ENCODE measurements around the gene AMBRA1. TPM values are rescaled to one million over a fixed set of nuclear protein-coding genes. Genes with fewer than 3 reads are reported as not detected.

Gene AMBRA1
- total RNA-seq, 1 experiment from 2014 or later = 15.8 TPM

DNA sequence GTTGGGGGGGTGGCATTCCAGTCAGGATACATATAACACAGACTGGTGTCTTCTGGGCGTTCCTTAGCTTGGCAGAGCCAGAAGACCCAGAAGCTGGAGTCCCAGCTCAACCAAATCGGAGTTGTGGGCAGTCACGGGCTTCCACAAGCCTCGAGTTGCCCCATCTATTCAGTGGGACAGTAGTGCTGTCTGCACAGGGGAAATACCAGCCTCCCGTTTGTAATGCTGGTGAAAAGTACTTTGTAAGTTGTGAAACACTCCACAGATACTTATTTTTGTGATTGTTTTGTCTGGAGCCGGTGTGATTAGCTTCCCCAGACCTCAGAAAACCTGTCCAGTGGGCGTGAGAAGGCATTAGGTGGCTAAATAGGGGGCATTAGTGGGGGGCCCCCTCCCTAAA lies 232.9 kb downstream of the AMBRA1 start:
- no TSS peak for BruUV-seq (replicated peaks)
- Histone ChIP-seq H3K4me1 (ENCODE audit: insufficient read depth, low read length) (peaks cover 26% of the 10 kb centered on the region), H4K20me1 (ENCODE audit: low read length) (no peaks in the 10 kb centered on the region), H3K79me2 (ENCODE audit: low read length) (peaks cover 40% of the 10 kb centered on the region), H3K27ac (ENCODE audit: low read length) (no peak overlapping the region), H3K4me3 (ENCODE audit: low read length) (no peak overlapping the region), H3K27me3 (ENCODE audit: low read length) (no peaks in the 10 kb centered on the region), H3K9ac (ENCODE audit: low read length) (no peak overlapping the region), H3K4me2 (ENCODE audit: low read length) (no peak overlapping the region), H2AFZ (ENCODE audit: low read length) (no peak overlapping the region), H3K36me3 (ENCODE audit: low read depth, low read length) (no peaks in the 10 kb centered on the region), H3K9me2 (replicated peaks; ENCODE audit: low read length) (no peaks in the 10 kb centered on the region), H3F3A (ENCODE audit: low read length, unreplicated experiment) (no peaks in the 10 kb centered on the region), H3K9me3 (ENCODE audit: low read length) (no peaks in the 10 kb centered on the region)
- intact Hi-C loops (cut with micrococcal nuclease) = no loop called here
- TF ChIP-seq, protein P1, sequence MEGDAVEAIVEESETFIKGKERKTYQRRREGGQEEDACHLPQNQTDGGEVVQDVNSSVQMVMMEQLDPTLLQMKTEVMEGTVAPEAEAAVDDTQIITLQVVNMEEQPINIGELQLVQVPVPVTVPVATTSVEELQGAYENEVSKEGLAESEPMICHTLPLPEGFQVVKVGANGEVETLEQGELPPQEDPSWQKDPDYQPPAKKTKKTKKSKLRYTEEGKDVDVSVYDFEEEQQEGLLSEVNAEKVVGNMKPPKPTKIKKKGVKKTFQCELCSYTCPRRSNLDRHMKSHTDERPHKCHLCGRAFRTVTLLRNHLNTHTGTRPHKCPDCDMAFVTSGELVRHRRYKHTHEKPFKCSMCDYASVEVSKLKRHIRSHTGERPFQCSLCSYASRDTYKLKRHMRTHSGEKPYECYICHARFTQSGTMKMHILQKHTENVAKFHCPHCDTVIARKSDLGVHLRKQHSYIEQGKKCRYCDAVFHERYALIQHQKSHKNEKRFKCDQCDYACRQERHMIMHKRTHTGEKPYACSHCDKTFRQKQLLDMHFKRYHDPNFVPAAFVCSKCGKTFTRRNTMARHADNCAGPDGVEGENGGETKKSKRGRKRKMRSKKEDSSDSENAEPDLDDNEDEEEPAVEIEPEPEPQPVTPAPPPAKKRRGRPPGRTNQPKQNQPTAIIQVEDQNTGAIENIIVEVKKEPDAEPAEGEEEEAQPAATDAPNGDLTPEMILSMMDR (conservative IDR thresholded peaks at IDR 0.05; ENCODE audit: low read depth, low read length) = no peak
- TF ChIP-seq EZH2 (IDR thresholded peaks at IDR 0.05; ENCODE audit: low read length, unreplicated experiment) (no peak), EZH2phosphoT487 (IDR thresholded peaks at IDR 0.05; ENCODE audit: borderline replicate concordance, low read length) (no peak)
- POLR2A ChIA-PET (ENCODE audit: unreplicated experiment) = no interaction called here
- CTCF ChIA-PET = interaction anchor here (0.6 kb wide), 1 partner anchor 45 kb away, joined by 3 read pairs; no protein-coding TSS in a partner anchor
- no peak for ATAC-seq
- DNase-seq = no peak

DNA sequence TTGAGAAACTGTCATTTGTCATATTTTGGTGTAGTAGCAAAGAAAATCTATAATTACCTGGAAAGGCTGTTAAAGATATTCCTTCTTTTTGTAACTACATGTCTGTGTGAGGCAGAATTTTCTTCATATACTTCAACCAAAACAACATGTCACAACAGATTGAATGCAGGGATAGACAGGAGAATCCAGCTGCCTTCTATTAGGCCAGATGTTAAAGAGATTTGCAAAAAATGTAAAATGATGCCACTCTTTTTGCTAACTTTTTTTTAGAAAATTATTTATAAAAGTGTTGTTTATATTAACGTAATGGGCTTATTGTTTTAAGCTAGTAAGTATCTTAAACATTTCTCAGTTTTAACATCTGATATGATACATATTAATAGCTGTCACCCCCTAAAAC lies 233.9 kb downstream of the AMBRA1 start:
- Histone ChIP-seq H3K9me3 (ENCODE audit: low read length) (no peaks in the 10 kb centered on the region), H3K4me3 (ENCODE audit: low read length) (no peak overlapping the region), H3K9me2 (replicated peaks; ENCODE audit: low read length) (no peaks in the 10 kb centered on the region), H3F3A (ENCODE audit: low read length, unreplicated experiment) (no peaks in the 10 kb centered on the region), H3K4me1 (ENCODE audit: insufficient read depth, low read length) (peaks cover 26% of the 10 kb centered on the region), H3K79me2 (ENCODE audit: low read length) (peaks cover 38% of the 10 kb centered on the region), H3K36me3 (ENCODE audit: low read depth, low read length) (no peaks in the 10 kb centered on the region), H3K4me2 (ENCODE audit: low read length) (no peak overlapping the region), H2AFZ (ENCODE audit: low read length) (no peak overlapping the region), H3K9ac (ENCODE audit: low read length) (no peak overlapping the region), H4K20me1 (ENCODE audit: low read length) (no peaks in the 10 kb centered on the region), H3K27me3 (ENCODE audit: low read length) (no peaks in the 10 kb centered on the region), H3K27ac (ENCODE audit: low read length) (no peak overlapping the region)
- DNase-seq = no peak
- BruUV-seq (replicated peaks) = no TSS peak
- no peak for ATAC-seq
- CTCF ChIA-PET = no interaction called here
- intact Hi-C loops (cut with micrococcal nuclease) = no loop called here
- TF ChIP-seq EZH2phosphoT487 (IDR thresholded peaks at IDR 0.05; ENCODE audit: borderline replicate concordance, low read length) = no peak
- TF ChIP-seq, protein P1 (conservative IDR thresholded peaks at IDR 0.05; ENCODE audit: low read depth, low read length) = no peak
- TF ChIP-seq EZH2 (IDR thresholded peaks at IDR 0.05; ENCODE audit: low read length, unreplicated experiment) = no peak
- POLR2A ChIA-PET (ENCODE audit: unreplicated experiment) = interaction anchor here (0.6 kb wide), 1 partner anchor 116 kb away, joined by 8 read pairs; no protein-coding TSS in a partner anchor

DNA sequence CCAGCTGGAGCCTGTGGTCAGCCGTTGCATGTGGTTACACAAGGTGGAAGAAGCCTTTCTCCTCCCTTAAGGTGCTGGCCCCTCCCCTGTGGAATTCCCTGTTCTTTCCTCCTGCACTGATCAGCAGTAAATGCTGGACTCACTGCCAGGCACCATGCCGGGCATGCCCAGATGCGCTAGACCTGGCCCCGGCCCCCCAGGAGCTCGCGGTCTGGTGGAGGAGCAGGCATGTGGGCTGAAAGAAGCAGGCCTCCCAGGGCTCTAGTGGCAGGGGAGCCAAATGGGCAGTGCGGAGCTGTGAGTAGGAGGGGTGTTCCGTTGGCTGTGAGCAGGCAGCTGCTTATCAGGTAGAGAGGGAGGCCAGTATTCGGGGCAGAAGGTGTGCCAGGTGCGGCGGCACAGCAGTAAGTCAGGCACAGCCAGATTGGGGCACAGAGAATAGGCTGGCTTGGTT lies 236.3 kb downstream of the AMBRA1 start:
- Histone ChIP-seq H3K4me2 (ENCODE audit: low read length) (no peak overlapping the region), H3K9me3 (ENCODE audit: low read length) (no peaks in the 10 kb centered on the region), H3K4me1 (ENCODE audit: insufficient read depth, low read length) (peaks cover 6% of the 10 kb centered on the region), H3K79me2 (ENCODE audit: low read length) (peaks cover 49% of the 10 kb centered on the region), H3K27ac (ENCODE audit: low read length) (no peak overlapping the region), H2AFZ (ENCODE audit: low read length) (no peak overlapping the region), H3F3A (ENCODE audit: low read length, unreplicated experiment) (no peaks in the 10 kb centered on the region), H3K36me3 (ENCODE audit: low read depth, low read length) (no peaks in the 10 kb centered on the region), H4K20me1 (ENCODE audit: low read length) (no peaks in the 10 kb centered on the region), H3K27me3 (ENCODE audit: low read length) (no peaks in the 10 kb centered on the region), H3K4me3 (ENCODE audit: low read length) (no peak overlapping the region), H3K9ac (ENCODE audit: low read length) (no peak overlapping the region), H3K9me2 (replicated peaks; ENCODE audit: low read length) (no peaks in the 10 kb centered on the region)
- ChIA-PET POLR2A (ENCODE audit: unreplicated experiment) (no interaction called here), CTCF (no interaction called here)
- no TSS peak for BruUV-seq (replicated peaks)
- DNase-seq = no peak
- TF ChIP-seq, protein P1 (conservative IDR thresholded peaks at IDR 0.05; ENCODE audit: low read depth, low read length) = no peak
- TF ChIP-seq EZH2phosphoT487 (IDR thresholded peaks at IDR 0.05; ENCODE audit: borderline replicate concordance, low read length) = no peak
- TF ChIP-seq EZH2 (IDR thresholded peaks at IDR 0.05; ENCODE audit: low read length, unreplicated experiment) = no peak
- intact Hi-C loops (cut with micrococcal nuclease) = no loop called here
- ATAC-seq = no peak
